ENCODE data around the gene HCN2. TPM values are rescaled to one million over a fixed set of nuclear protein-coding genes. Genes with fewer than 3 reads are reported as not detected.

HCN2 gene
- total and polyA plus RNA-seq, 10 of the 15 experiments (the other 5 are each of a cell fraction or from before 2014, with no cell fraction given), result 0.01 to 0.54 (median 0.08) TPM; not detected in 4

- TF ChIP-seq E4F1 (IDR thresholded peaks at IDR 0.05; ENCODE audit: borderline replicate concordance, partially characterized antibody), result no peak
- TF ChIP-seq FOXK2 (IDR thresholded peaks at IDR 0.05), result peak; percentile 51
- no peak for TF ChIP-seq NFYA (IDR thresholded peaks at IDR 0.05; ENCODE audit: borderline replicate concordance, low read depth, low read length)
- no peak for TF ChIP-seq STAT1 (conservative IDR thresholded peaks at IDR 0.05)
- 0 out of 2 replicates have a peak, but pooled peaks have one; percentile 43 for TF ChIP-seq ATF7 (IDR thresholded peaks at IDR 0.05; ENCODE audit: low read depth)
Measured at GRCh38 chr19:662207-662961, 72.7 kb downstream of the HCN2 start (continued).

GRCh38 chr19:662962-663681, 73.4 kb downstream of the HCN2 start, which contains the start of gene RNF126:
RNF126 (minus strand) TSS chr19:663214; CDS start chr19:663121, 93 bp downstream.
- ChIA-PET POLR2A (interaction anchor here (0.6 to 0.8 kb wide), 4 partner anchors 29 to 58 kb away, joined by 3 to 6 read pairs (median 4); partner anchors contain the start of gene POLRMT), RAD21 (ENCODE audit: unreplicated experiment) (interaction anchor here (0.5 to 1.4 kb wide), 7 partner anchors 10 to 200 kb away, joined by 3 to 9 read pairs (median 3); no protein-coding TSS in a partner anchor), SMC1A (ENCODE audit: uncharacterized antibody, unreplicated experiment) (interaction anchor here (0.7 to 1.3 kb wide), 4 partner anchors 12 to 78 kb away, joined by 3 to 4 read pairs (median 4); no protein-coding TSS in a partner anchor), CTCF (interaction anchor here (0.6 to 1.7 kb wide), 7 partner anchors 28 to 77 kb away, joined by 3 to 18 read pairs (median 3); partner anchors contain the start of gene POLRMT)
- ATAC-seq (peak; percentile 64), DNase-seq (ENCODE audit: low read depth, low spot score) (no peak), FAIRE-seq (no peak)
- H4K20me1 ChIP-seq (ENCODE audit: control insufficient read depth, insufficient read depth), result peaks cover 12% of the 10 kb centered on the region
- peaks cover 19% of the 10 kb centered on the region for H3K4me1 ChIP-seq (ENCODE audit: control insufficient read depth, insufficient read depth, low read length)
- under 1% methylated on average over 58 of the region's 97 CpGs for WGBS (ENCODE audit: insufficient coverage, insufficient replicate concordance, low lambda C conversion rate, missing lambda C conversion rate)
- in situ Hi-C loops (cut with MboI), result no loop called here
- BruUV-seq (replicated peaks), result no TSS peak
- peaks cover 48% of the 10 kb centered on the region for H3K79me2 ChIP-seq (ENCODE audit: control insufficient read depth, insufficient read depth, low read length)
- no peaks in the 10 kb centered on the region; the same call in 2 of the 3 replicates for H3K9me3 ChIP-seq (replicated peaks; ENCODE audit: control insufficient read depth, insufficient read depth, low read length)
- peak within 1 kb of the TSS; percentile 95 for H3K9ac ChIP-seq (ENCODE audit: control insufficient read depth, insufficient read depth, low read length)
- H3K4me3 ChIP-seq, result peak within 1 kb of the TSS; percentile 98
- peak within 1 kb of the TSS; percentile 85 for H2AFZ ChIP-seq (ENCODE audit: control insufficient read depth, low read depth, low read length)
- intact Hi-C loops (cut with micrococcal nuclease; ENCODE audit: unreplicated experiment), result loop anchor here (2.0 kb wide), 1 partner anchor 18 kb away; no protein-coding TSS in a partner anchor
- no peaks in the 10 kb centered on the region for H3K27me3 ChIP-seq (replicated peaks in 1 of 2; ENCODE audit: control insufficient read depth in 2 of 2, insufficient read depth in 2 of 2, low read length in 1 of 2)
- peak within 1 kb of the TSS; percentile 90 for H3K27ac ChIP-seq (ENCODE audit: control insufficient read depth, insufficient read depth)
- H3K36me3 ChIP-seq (ENCODE audit: control insufficient read depth in 2 of 2, insufficient read depth in 2 of 2, low read length in 1 of 2), result peaks cover 0 to 8% of the 10 kb centered on the region in 2 experiments; a peak in 2 of 4 replicates
- peak within 1 kb of the TSS; percentile 98 for H3K4me2 ChIP-seq (ENCODE audit: control insufficient read depth, insufficient read depth)
- TF ChIP-seq ETV6 (conservative IDR thresholded peaks at IDR 0.05 in 1 of 2, IDR thresholded peaks at IDR 0.05 in 1 of 2; ENCODE audit: borderline replicate concordance in 1 of 2, low read depth in 1 of 2) (no peak), RELB (IDR thresholded peaks at IDR 0.05; ENCODE audit: low read depth) (no peak), E2F4 (IDR thresholded peaks at IDR 0.05; ENCODE audit: low read depth, low read length) (no peak), CREB1 (IDR thresholded peaks at IDR 0.05; ENCODE audit: low read depth) (no peak; the same call in 1 of the 2 replicates), ZBED1 (IDR thresholded peaks at IDR 0.05; ENCODE audit: borderline replicate concordance) (no peak), TCF3 (IDR thresholded peaks at IDR 0.05; ENCODE audit: borderline replicate concordance, insufficient read depth, low read depth, low read length) (0 out of 2 replicates have a peak, but pooled peaks have one; percentile 23), CEBPB (IDR thresholded peaks at IDR 0.05; ENCODE audit: borderline replicate concordance in 1 of 2, low read depth in 2 of 2, low read length in 2 of 2) (no peak)
